K562 (cell line): ENCODE measurements around the gene TTLL12. TPM values are rescaled to one million over a fixed set of nuclear protein-coding genes. Genes with fewer than 3 reads are reported as not detected.

Experiments used
- BCL6 ChIP-seq: fragments of 250-450 bp; sonication (Bioruptor Pico); IDR thresholded peaks from 2 replicates; pipeline ENCODE4 v1.4.0; 2020
- CREM ChIP-seq: IDR thresholded peaks from 2 replicates; pipeline ENCODE4 v1.6.1; 2014; ENCODE audit warnings: antibody characterized with exemption, low read depth
- CTBP1 ChIP-seq: fragments of 450-650 bp; IDR thresholded peaks from 2 replicates; pipeline ENCODE4 v1.6.1; 2016; ENCODE audit warnings: borderline replicate concordance
- CXXC5 ChIP-seq: fragments of 250-450 bp; sonication (Bioruptor Pico); IDR thresholded peaks from 2 replicates; pipeline ENCODE4 v1.8.0; 2022; ENCODE audit warnings: inconsistent platforms, mild to moderate bottlenecking, moderate library complexity
- ELK3 ChIP-seq: fragments of 450-650 bp; formaldehyde crosslinking; IDR thresholded peaks from 2 replicates; pipeline ENCODE4 v1.4.0; 2020; ENCODE audit warnings: mild to moderate bottlenecking
- FOXJ3 ChIP-seq: sonication (generic); formaldehyde crosslinking; IDR thresholded peaks from 2 replicates; pipeline ENCODE4 v1.4.0; 2020; ENCODE audit warnings: mild to moderate bottlenecking, missing genetic modification reagents
- HCFC1 ChIP-seq: IDR thresholded peaks from 2 replicates; pipeline ENCODE4 v1.6.1; 2012; ENCODE audit warnings: low read depth, low read length, improper control_type of control experiment
- HDAC1 ChIP-seq, 2 experiments: fragments of 450-650 bp; IDR thresholded peaks; 2 replicates each; pipeline ENCODE4 v1.6.1; 2016 to 2017; ENCODE audit warnings: inconsistent platforms in 1 of 2, mild to moderate bottlenecking in 1 of 2, moderate library complexity in 1 of 2
- HDAC3 ChIP-seq: fragments of 450-650 bp; IDR thresholded peaks from 2 replicates; pipeline ENCODE4 v1.6.1; 2018; ENCODE audit warnings: borderline replicate concordance, mild to moderate bottlenecking, moderate library complexity; ENCODE audit not compliant: partially characterized antibody
- HDAC6 ChIP-seq: IDR thresholded peaks from 2 replicates; pipeline ENCODE4 v1.6.1; 2012; ENCODE audit warnings: low read depth, mild to moderate bottlenecking, control low read depth, inconsistent platforms, low read length, moderate library complexity
- JUND ChIP-seq, 2 experiments: IDR thresholded peaks; 2 replicates in 1 of 2; 3 replicates in 1 of 2; pipeline ENCODE4 v1.6.1; 2011; ENCODE audit warnings: borderline replicate concordance in 2 of 2, low read depth in 2 of 2, low read length in 2 of 2, improper control_type of control experiment in 1 of 2, missing biosample characterization in 1 of 2, missing genetic modification characterization in 1 of 2, missing genetic modification reagents in 1 of 2
- KLF13 ChIP-seq: fragments of 450-650 bp; IDR thresholded peaks from 2 replicates; pipeline ENCODE4 v1.6.1; 2016; ENCODE audit warnings: missing genetic modification characterization, low read depth, mild to moderate bottlenecking, missing compliant biosample characterization, moderate library complexity, borderline replicate concordance
- MTA3 ChIP-seq: fragments of 450-650 bp; formaldehyde crosslinking; IDR thresholded peaks from 2 replicates; pipeline ENCODE4 v1.6.1; 2017; ENCODE audit warnings: mild to moderate bottlenecking, borderline replicate concordance
- NFE2L1 ChIP-seq: fragments of 450-650 bp; IDR thresholded peaks from 2 replicates; pipeline ENCODE4 v1.6.1; 2016; ENCODE audit warnings: missing genetic modification characterization, low read depth, mild to moderate bottlenecking, missing compliant biosample characterization, moderate library complexity, borderline replicate concordance
- NR2C1 ChIP-seq, 2 experiments: fragments of 450-650 bp; IDR thresholded peaks; 2 replicates each; pipeline ENCODE4 v1.6.1; 2017; ENCODE audit warnings: mild to moderate bottlenecking in 2 of 2, antibody characterized with exemption in 1 of 2, inconsistent platforms in 1 of 2, missing compliant biosample characterization in 1 of 2, missing genetic modification characterization in 1 of 2
- NRF1 ChIP-seq, 2 experiments: fragments of 450-650 bp; IDR thresholded peaks in 1 of 2; conservative IDR thresholded peaks in 1 of 2; 2 replicates each; pipeline ENCODE4 v1.6.1; 2014; ENCODE audit warnings: mild to moderate bottlenecking in 2 of 2
- PHF20 ChIP-seq: fragments of 450-650 bp; IDR thresholded peaks from 2 replicates; pipeline ENCODE4 v1.6.1; 2018; ENCODE audit not compliant: partially characterized antibody
- POLR2A ChIP-seq: fragments of 450-650 bp; conservative IDR thresholded peaks from 2 replicates; pipeline ENCODE4 v1.6.1; 2016
- RB1 ChIP-seq: fragments of 450-650 bp; IDR thresholded peaks from 2 replicates; pipeline ENCODE4 v1.6.1; 2017; ENCODE audit warnings: low read depth, mild to moderate bottlenecking
- SMC3 ChIP-seq: conservative IDR thresholded peaks from 2 replicates; pipeline ENCODE4 v1.6.1; 2011; ENCODE audit warnings: low read depth, low read length, improper control_type of control experiment; ENCODE audit not compliant: insufficient read depth
- STAT5B ChIP-seq: fragments of 250-450 bp; sonication (Bioruptor Pico); IDR thresholded peaks from 2 replicates; pipeline ENCODE4 v1.8.0; 2021; ENCODE audit warnings: mild to moderate bottlenecking, inconsistent platforms
- TFAP4 ChIP-seq: sonication (generic); formaldehyde crosslinking; IDR thresholded peaks from 2 replicates; pipeline ENCODE4 v1.8.0; 2022; ENCODE audit warnings: missing genetic modification reagents, mild to moderate bottlenecking, moderate library complexity, borderline replicate concordance
- ZBTB7A ChIP-seq: IDR thresholded peaks from 2 replicates; pipeline ENCODE4 v1.6.1; 2011; ENCODE audit warnings: low read depth, mild to moderate bottlenecking, low read length, moderate library complexity, borderline replicate concordance; ENCODE audit not compliant: control insufficient read depth
- ZFP36 ChIP-seq: fragments of 150-350 bp; IDR thresholded peaks from 2 replicates; pipeline ENCODE4 v1.6.1; 2018; ENCODE audit warnings: low read length, low read depth; ENCODE audit not compliant: partially characterized antibody
- ZFX ChIP-seq: sonication (generic); formaldehyde crosslinking; IDR thresholded peaks from 2 replicates; pipeline ENCODE4 v1.8.0; 2022; ENCODE audit warnings: mild to moderate bottlenecking, missing genetic modification reagents, moderate library complexity
- ZNF143 ChIP-seq: sonication (generic); formaldehyde crosslinking; IDR thresholded peaks from 2 replicates; pipeline ENCODE4 v1.9.0; 2022; ENCODE audit warnings: mild to moderate bottlenecking, missing genetic modification reagents
- ZNF175 ChIP-seq: fragments of 200-800 bp; sonication (Bioruptor generic); IDR thresholded peaks from 2 replicates; pipeline ENCODE4 v1.6.1; 2016; ENCODE audit warnings: low read depth, mild to moderate bottlenecking, missing genetic modification characterization, missing compliant biosample characterization
- polyA plus RNA-seq, 8 experiments: library from polyadenylated mRNA; depleted of rRNA in 4 of 8; stranded (reverse) in 5 of 8; unstranded in 3 of 8; fragments of >200 nt; fragmentation: Nextera tagmentation in 2 of 8; fragmentation: Illumina TruSeq in 1 of 8; extraction: Ambion mirVana in 2 of 8; extraction: Trizol in 1 of 8; gene quantifications; 2 replicates each; pipeline versions ENCODE4 v1.2.1 to v1.2.3, GENCODE V29; 2011 to 2014; ENCODE audit warnings: inconsistent platforms in 1 of 8, missing spikeins in 1 of 8
- total RNA-seq, 7 experiments: library from RNA; depleted of rRNA in 6 of 7; stranded (reverse); fragments of >200 nt in 6 of 7; fragmentation: Illumina TruSeq in 2 of 7; extraction: Trizol in 2 of 7; gene quantifications; 2 replicates each; pipeline versions ENCODE4 v1.2.1 to v1.2.3, GENCODE V29; 2011 to 2021; ENCODE audit warnings: low replicate concordance in 1 of 7

Gene TTLL12
- total and polyA plus RNA-seq, 9 of the 15 experiments (the other 6 are each of a cell fraction or from before 2014, with no cell fraction given), result 1.3 to 128 (median 43.0) TPM

GRCh38 chr22:43187171-43188099, 501 bp upstream of the TTLL12 start (continued):
- TF ChIP-seq NFE2L1 (no peak), FOXJ3 (CRISPR knock-in tag) (no peak), JUND (IDR thresholded peaks at IDR 0.05; ENCODE audit: borderline replicate concordance, low read depth, low read length) (0 out of 2 replicates have a peak, but pooled peaks have one; percentile 38), JUND (tag; IDR thresholded peaks at IDR 0.05; ENCODE audit: borderline replicate concordance, low read depth, low read length) (no peak), HDAC3 (peak; percentile 38), HDAC1 (IDR thresholded peaks at IDR 0.05) (no peak), CTBP1 (peak; percentile 76), ZNF175 (CRISPR knock-in tag) (0 out of 2 replicates have a peak, but pooled peaks have one; percentile 1), STAT5B (CRISPR knock-in tag) (no peak), KLF13 (tag) (peak; percentile 50), NRF1 (conservative IDR thresholded peaks at IDR 0.05 in 1 of 2, IDR thresholded peaks at IDR 0.05 in 1 of 2) (peak; percentile 91 to 93), POLR2A (peak; percentile 91), BCL6 (CRISPR knock-in tag) (no peak), CXXC5 (peak; percentile 92), RB1 (peak; percentile 89), ZBTB7A (peak; percentile 70), ELK3 (CRISPR knock-in tag) (no peak), MTA3 (peak; percentile 74; the same call in 1 of the 2 replicates), ZFX (CRISPR knock-in tag) (peak; percentile 89), ZFP36 (peak; percentile 43), SMC3 (peak; percentile 35; the same call in 1 of the 2 replicates), HDAC6 (no peak), TFAP4 (CRISPR knock-in tag) (peak; percentile 59; the same call in 1 of the 2 replicates), HCFC1 (peak; percentile 46), CREM (peak; percentile 74), PHF20 (peak; percentile 88), ZNF143 (CRISPR knock-in tag) (peak; percentile 76), NR2C1 (IDR thresholded peaks at IDR 0.05) (peak; percentile 95), NR2C1 (tag; IDR thresholded peaks at IDR 0.05) (peak; percentile 96)
